H1 (cell line): Measurements from ENCODE around the gene ANKRD17. TPM values are rescaled to one million over a fixed set of nuclear protein-coding genes. Genes with fewer than 3 reads are reported as not detected.

Experiments
- BRCA1 ChIP-seq: IDR thresholded peaks from 2 replicates; pipeline ENCODE4 v1.6.1; 2012; ENCODE audit warnings: low read depth, low read length, improper control_type of control experiment
- CBX5 ChIP-seq: fragments of 300-800, 300-1000 bp; sonication (generic); IDR thresholded peaks from 2 replicates; pipeline ENCODE4 v1.7.1; 2016; ENCODE audit warnings: antibody characterized with exemption, low read length, low read depth
- EZH2 ChIP-seq: fragments of 200-600 bp; sonication (generic); IDR thresholded peaks from 2 replicates; pipeline ENCODE4 v1.7.1; 2012; ENCODE audit warnings: low read depth, mild to moderate bottlenecking, moderate library complexity, low read length, inconsistent platforms; ENCODE audit not compliant: severe bottlenecking
- GABPA ChIP-seq: IDR thresholded peaks from 2 replicates; pipeline ENCODE4 v1.6.1; 2011; ENCODE audit warnings: mild to moderate bottlenecking, low read length, moderate library complexity, borderline replicate concordance; ENCODE audit not compliant: insufficient read depth
- KDM1A ChIP-seq: fragments of 200-600, 300-600 bp; sonication (generic); IDR thresholded peaks from 2 replicates; pipeline ENCODE4 v1.7.1; 2016; ENCODE audit warnings: mild to moderate bottlenecking, low read length, borderline replicate concordance
- TCF12 ChIP-seq: IDR thresholded peaks from 2 replicates; pipeline ENCODE4 v1.6.1; 2011; ENCODE audit warnings: low read depth, mild to moderate bottlenecking, low read length
- polyA plus RNA-seq, 7 experiments: library from polyadenylated mRNA; depleted of rRNA in 3 of 7; stranded (reverse) in 5 of 7; unstranded in 2 of 7; fragments of >200 nt in 5 of 7; fragments of 200-250 nt in 2 of 7; gene quantifications; 1 replicate in 5 of 7; 2 replicates in 1 of 7; 4 replicates in 1 of 7; pipeline versions ENCODE4 v1.2.1 to v1.2.3, GENCODE V29; 2011 to 2013; ENCODE audit warnings: missing spikeins in 2 of 7, mixed read lengths in 2 of 7
- total RNA-seq: library from RNA; stranded (reverse); fragmentation: NEBNext Ultra II Directional; extraction: Animal tissue kit (Norgen Biotek cat#: 25700); gene quantifications from 2 replicates; pipeline ENCODE4 v1.2.1, GENCODE V29; 2021
- TF ChIP-seq, protein P1 (sequence below): IDR thresholded peaks from 2 replicates; pipeline ENCODE4 v1.6.1; 2012; ENCODE audit warnings: inconsistent platforms
- TF ChIP-seq, protein P2 (sequence below): IDR thresholded peaks from 2 replicates; pipeline ENCODE4 v1.6.1; 2011; ENCODE audit warnings: low read depth, mild to moderate bottlenecking, low read length; ENCODE audit not compliant: insufficient read depth

The ANKRD17 gene
- total and polyA plus RNA-seq, 2 of the 8 experiments (the other 6 are each of a cell fraction or from before 2014, with no cell fraction given) = 42.4 to 93.7 TPM

DNA sequence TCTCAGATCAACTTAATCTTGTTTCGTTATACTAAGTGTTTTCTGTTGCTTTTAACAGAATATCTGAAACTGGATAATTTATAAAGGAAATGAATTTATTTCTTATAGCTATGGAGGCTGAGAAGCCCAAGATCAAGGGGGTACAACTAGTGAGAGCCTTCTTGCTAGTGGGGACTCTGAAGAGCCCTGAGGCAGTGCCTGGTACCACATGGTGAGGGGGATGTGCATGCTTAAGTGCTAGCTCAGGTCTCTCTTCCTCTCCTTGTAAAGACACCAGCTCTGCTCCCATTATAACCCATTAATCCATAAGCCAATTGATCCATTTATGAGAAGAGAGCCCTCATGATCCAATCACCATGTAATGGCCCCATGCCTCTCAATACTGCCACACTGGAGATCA is 207.0 kb downstream of the ANKRD17 start (continued):
- TF ChIP-seq TCF12 (no peak), CBX5 (no peak), GABPA (no peak), EZH2 (no peak), KDM1A (no peak), BRCA1 (no peak)
- TF ChIP-seq, protein P1, sequence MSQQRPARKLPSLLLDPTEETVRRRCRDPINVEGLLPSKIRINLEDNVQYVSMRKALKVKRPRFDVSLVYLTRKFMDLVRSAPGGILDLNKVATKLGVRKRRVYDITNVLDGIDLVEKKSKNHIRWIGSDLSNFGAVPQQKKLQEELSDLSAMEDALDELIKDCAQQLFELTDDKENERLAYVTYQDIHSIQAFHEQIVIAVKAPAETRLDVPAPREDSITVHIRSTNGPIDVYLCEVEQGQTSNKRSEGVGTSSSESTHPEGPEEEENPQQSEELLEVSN = no peak
- TF ChIP-seq, protein P2, sequence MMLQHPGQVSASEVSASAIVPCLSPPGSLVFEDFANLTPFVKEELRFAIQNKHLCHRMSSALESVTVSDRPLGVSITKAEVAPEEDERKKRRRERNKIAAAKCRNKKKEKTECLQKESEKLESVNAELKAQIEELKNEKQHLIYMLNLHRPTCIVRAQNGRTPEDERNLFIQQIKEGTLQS = no peak
